Gastrocnemius medialis (tissue), 4 donors: Measurements from ENCODE around the gene HAAO.

ENCODE experiments used
- POLR2A ChIP-seq, 2 donors: fragments of 450-650 bp; IDR thresholded peaks; one replicate each; pipeline ENCODE4 v1.6.1; 2017; ENCODE audit warnings: antibody characterized with exemption in 2 of 2, mild to moderate bottlenecking in 2 of 2, moderate library complexity in 2 of 2
- TF ChIP-seq, protein P1 (sequence below), 5 experiments: fragments of 450-650 bp in 3 of 5; fragments of 200-600 bp in 2 of 5; sonication (generic) in 2 of 5; IDR thresholded peaks in 4 of 5; conservative IDR thresholded peaks in 1 of 5; 1 replicate in 4 of 5; 2 replicates in 1 of 5; pipeline ENCODE4 v1.5.1; 2016 to 2019; ENCODE audit warnings: antibody characterized with exemption in 5 of 5, mild to moderate bottlenecking in 3 of 5, moderate library complexity in 3 of 5

DNA sequence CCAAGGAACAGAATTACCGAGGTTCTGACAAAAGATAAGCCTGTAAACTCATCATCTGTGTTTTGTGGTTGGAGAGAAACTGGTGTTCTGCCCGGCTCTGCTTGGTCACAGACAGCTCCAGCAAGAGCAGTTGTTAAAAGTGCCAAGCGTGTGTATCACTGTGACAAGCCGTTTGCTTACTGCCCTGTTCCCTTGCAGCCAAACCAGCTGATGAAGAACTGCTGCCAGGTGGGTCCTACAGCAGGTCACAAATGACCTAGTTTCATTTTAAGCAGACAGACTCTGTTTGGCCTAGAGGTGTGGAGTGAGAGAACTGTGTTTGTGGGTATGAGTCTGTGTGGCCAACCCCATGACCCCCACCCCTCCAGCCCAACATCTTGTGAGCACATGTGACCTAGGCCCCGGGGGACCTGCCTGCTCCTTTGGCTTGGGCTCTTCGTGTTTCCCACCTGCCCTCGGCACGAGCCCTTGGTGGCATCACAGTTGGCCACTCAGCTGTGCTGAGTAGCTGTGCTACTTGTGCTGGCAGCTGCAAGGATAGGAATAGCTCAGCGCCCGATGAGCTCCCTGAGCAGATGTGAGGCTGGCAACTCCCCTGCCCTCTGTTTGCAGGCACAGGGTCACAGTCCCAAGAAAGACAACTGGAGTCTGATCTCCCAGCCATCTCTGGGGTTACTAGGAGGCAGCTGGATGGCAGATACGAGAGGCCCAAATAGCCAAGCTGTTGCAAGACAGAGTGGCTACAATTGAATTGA is 38.2 kb downstream of the HAAO start:
- TF ChIP-seq, protein P1, sequence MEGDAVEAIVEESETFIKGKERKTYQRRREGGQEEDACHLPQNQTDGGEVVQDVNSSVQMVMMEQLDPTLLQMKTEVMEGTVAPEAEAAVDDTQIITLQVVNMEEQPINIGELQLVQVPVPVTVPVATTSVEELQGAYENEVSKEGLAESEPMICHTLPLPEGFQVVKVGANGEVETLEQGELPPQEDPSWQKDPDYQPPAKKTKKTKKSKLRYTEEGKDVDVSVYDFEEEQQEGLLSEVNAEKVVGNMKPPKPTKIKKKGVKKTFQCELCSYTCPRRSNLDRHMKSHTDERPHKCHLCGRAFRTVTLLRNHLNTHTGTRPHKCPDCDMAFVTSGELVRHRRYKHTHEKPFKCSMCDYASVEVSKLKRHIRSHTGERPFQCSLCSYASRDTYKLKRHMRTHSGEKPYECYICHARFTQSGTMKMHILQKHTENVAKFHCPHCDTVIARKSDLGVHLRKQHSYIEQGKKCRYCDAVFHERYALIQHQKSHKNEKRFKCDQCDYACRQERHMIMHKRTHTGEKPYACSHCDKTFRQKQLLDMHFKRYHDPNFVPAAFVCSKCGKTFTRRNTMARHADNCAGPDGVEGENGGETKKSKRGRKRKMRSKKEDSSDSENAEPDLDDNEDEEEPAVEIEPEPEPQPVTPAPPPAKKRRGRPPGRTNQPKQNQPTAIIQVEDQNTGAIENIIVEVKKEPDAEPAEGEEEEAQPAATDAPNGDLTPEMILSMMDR (IDR thresholded peaks at IDR 0.05 in 4 of 5, conservative IDR thresholded peaks at IDR 0.05 in 1 of 5): no peak
- peak; percentile 38 to 43 for TF ChIP-seq POLR2A (IDR thresholded peaks at IDR 0.05)
